MCF 10A (cell line): ENCODE measurements around the gene RAP1GAP. TPM values are rescaled to one million over a fixed set of nuclear protein-coding genes. Genes with fewer than 3 reads are reported as not detected.

Experiments
- BruUV-seq: library from RNA; stranded (reverse); fragments of 400-500 nt; replicated peaks from 2 replicates; lab custom pipeline; 2021; lab: Mats Ljungman, UMichigan
- CTCF ChIA-PET: fragments of 300-600 bp; sonication (Branson Sonifier 250); formaldehyde crosslinking; extraction: SDS; loops from one replicate; lab custom pipeline; 2021; ENCODE audit warnings: antibody characterized with exemption, inconsistent platforms; lab: Yijun Ruan, JAX
- POLR2A ChIA-PET: fragments of 300-600, 350-650 bp; sonication (Branson Sonifier 250); formaldehyde crosslinking; extraction: SDS; loops from one replicate; lab custom pipeline; 2020; ENCODE audit warnings: antibody characterized with exemption, inconsistent platforms; lab: Yijun Ruan, JAX
- DNase-seq: peaks from one replicate; pipeline ENCODE4 v3.0.0-alpha.2; 2018; ENCODE audit not compliant: unreplicated experiment
- H3K27ac Mint-ChIP-seq: one replicate; pipeline ENCODE4 v1.8.0; 2022; ENCODE audit warnings: mild to moderate bottlenecking, low read depth, mixed read lengths; ENCODE audit not compliant: unreplicated experiment
- H3K27me3 Mint-ChIP-seq: one replicate; pipeline ENCODE4 v1.8.0; 2022; ENCODE audit warnings: mixed read lengths; ENCODE audit not compliant: insufficient read depth, unreplicated experiment
- H3K36me3 Mint-ChIP-seq: one replicate; pipeline ENCODE4 v1.8.0; 2022; ENCODE audit warnings: mild to moderate bottlenecking, moderate library complexity, mixed read lengths; ENCODE audit not compliant: insufficient read depth, unreplicated experiment
- H3K4me1 Mint-ChIP-seq: one replicate; pipeline ENCODE4 v1.8.0; 2022; ENCODE audit warnings: mixed read lengths; ENCODE audit not compliant: insufficient read depth, unreplicated experiment
- H3K4me3 Mint-ChIP-seq: one replicate; pipeline ENCODE4 v1.8.0; 2022; ENCODE audit warnings: mild to moderate bottlenecking, moderate library complexity, mixed read lengths; ENCODE audit not compliant: unreplicated experiment
- H3K9me3 Mint-ChIP-seq: one replicate; pipeline ENCODE4 v1.8.0; 2022; ENCODE audit warnings: mixed read lengths; ENCODE audit not compliant: unreplicated experiment
- CTCF ChIP-seq: fragments of 200-600 bp; IDR thresholded peaks from one replicate; pipeline ENCODE4 v1.8.0; 2022; ENCODE audit warnings: antibody characterized with exemption, mild to moderate bottlenecking; ENCODE audit not compliant: unreplicated experiment
- intact Hi-C: fragments of 100-400 bp; cut with micrococcal nuclease; formaldehyde crosslinking; loops from 2 replicates; pipeline ENCODE4 v1.14.1; 2022
- total RNA-seq: library from RNA; stranded (reverse); gene quantifications from 2 replicates; pipeline ENCODE4 v1.2.3, GENCODE V29; 2022

Gene RAP1GAP
- total RNA-seq, 1 experiment from 2014 or later: not detected

- Mint-ChIP-seq H3K4me1 (no peaks in the 10 kb centered on the region), H3K9me3 (no peaks in the 10 kb centered on the region), H3K27ac (no peak overlapping the region), H3K36me3 (no peaks in the 10 kb centered on the region), H3K4me3 (no peak overlapping the region), H3K27me3 (no peaks in the 10 kb centered on the region)
- ChIA-PET POLR2A (no interaction called here), CTCF (interaction anchor here (0.6 to 4.1 kb wide), 3 partner anchors 31 to 201 kb away, joined by 4 to 32 read pairs (median 4); no protein-coding TSS in a partner anchor)
- DNase-seq: no peak
- intact Hi-C loops: no loop called here
- no TSS peak for BruUV-seq
- TF ChIP-seq CTCF: no peak
These were observed 98.3 kb downstream of the RAP1GAP start for GRCh38 chr1:21570885-21571284.

GRCh38 chr1:21570528-21570875, 98.7 kb downstream of the RAP1GAP start:
- no peaks in the 10 kb centered on the region for H3K4me1 Mint-ChIP-seq
- no peak for TF ChIP-seq CTCF
- no peaks in the 10 kb centered on the region for H3K27me3 Mint-ChIP-seq
- CTCF ChIA-PET: interaction anchor here (0.6 to 4.1 kb wide), 2 partner anchors 179 to 201 kb away, joined by 4 to 32 read pairs; no protein-coding TSS in a partner anchor
- no TSS peak for BruUV-seq
- no peaks in the 10 kb centered on the region for H3K9me3 Mint-ChIP-seq
- DNase-seq: no peak
- H3K4me3 Mint-ChIP-seq: no peak overlapping the region
- H3K27ac Mint-ChIP-seq: no peak overlapping the region
- intact Hi-C loops: no loop called here
- POLR2A ChIA-PET: no interaction called here
- H3K36me3 Mint-ChIP-seq: no peaks in the 10 kb centered on the region

- CTCF ChIA-PET: interaction anchor here (0.5 to 4.1 kb wide), 3 partner anchors 179 to 1357 kb away, joined by 3 to 32 read pairs (median 4); no protein-coding TSS in a partner anchor
- no peak for DNase-seq
- no peak overlapping the region for H3K27ac Mint-ChIP-seq
- intact Hi-C loops: no loop called here
- H3K36me3 Mint-ChIP-seq: no peaks in the 10 kb centered on the region
- TF ChIP-seq CTCF: no peak
- no TSS peak for BruUV-seq
- no peaks in the 10 kb centered on the region for H3K27me3 Mint-ChIP-seq
- no peaks in the 10 kb centered on the region for H3K9me3 Mint-ChIP-seq
- no peaks in the 10 kb centered on the region for H3K4me1 Mint-ChIP-seq
- H3K4me3 Mint-ChIP-seq: no peak overlapping the region
- POLR2A ChIA-PET: no interaction called here
These were observed 99.2 kb downstream of the RAP1GAP start for GRCh38 chr1:21569820-21570527.

- Mint-ChIP-seq H3K27me3 (no peaks in the 10 kb centered on the region), H3K4me3 (no peak overlapping the region), H3K27ac (no peak overlapping the region), H3K4me1 (no peaks in the 10 kb centered on the region), H3K9me3 (no peaks in the 10 kb centered on the region), H3K36me3 (no peaks in the 10 kb centered on the region)
- ChIA-PET CTCF (no interaction called here), POLR2A (no interaction called here)
- BruUV-seq: no TSS peak
- no peak for DNase-seq
- intact Hi-C loops: no loop called here
- no peak for TF ChIP-seq CTCF
These were observed 100.3 kb downstream of the RAP1GAP start for GRCh38 chr1:21568809-21569385.
